ENCODE measurements around the gene FAM3D.

The FAM3D gene

DNA sequence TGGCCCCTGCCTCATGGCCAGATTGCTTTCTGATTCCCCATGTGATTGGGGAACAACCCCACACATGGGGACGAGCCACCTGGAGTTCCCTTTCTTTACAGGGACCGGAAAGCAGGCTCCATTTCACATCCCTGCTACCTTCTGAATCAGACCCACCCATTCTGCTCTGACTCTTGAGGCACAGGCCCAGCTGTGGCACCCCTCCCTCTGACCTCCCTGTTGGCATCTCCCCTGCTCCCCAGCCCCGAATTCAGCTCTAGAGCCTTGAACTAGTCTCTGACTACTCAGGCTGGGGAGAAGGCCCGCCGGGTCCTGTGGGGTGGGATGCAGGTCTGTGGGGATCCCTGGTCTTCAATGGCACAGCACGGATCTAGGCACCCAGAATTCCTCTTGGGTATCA, 12.1 kb downstream of the FAM3D start:
- TF ChIP-seq ZNF274 (IDR thresholded peaks at IDR 0.05; ENCODE audit: low read depth, low read length), result no peak
- no peak overlapping the region for H3K4me3 ChIP-seq (ENCODE audit: low read length)

DNA sequence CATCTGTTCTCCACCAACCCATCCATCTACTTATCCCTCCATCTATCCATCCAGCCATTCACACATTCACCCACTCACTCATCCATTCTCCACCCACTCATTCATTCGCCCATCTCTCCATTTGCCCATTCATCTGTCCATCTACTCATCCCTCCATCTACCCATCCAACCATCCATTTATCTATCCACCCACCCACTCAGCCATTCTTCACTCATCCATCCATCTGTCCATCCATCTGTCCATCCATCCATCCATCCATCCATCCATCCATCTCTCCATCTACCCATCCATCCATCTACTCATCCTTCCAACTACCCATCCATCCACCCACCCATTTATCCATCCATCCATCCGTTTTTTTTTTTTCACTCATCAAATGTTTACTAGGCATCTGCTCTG, 13.9 kb downstream of the FAM3D start:
- no peak overlapping the region for H3K4me3 ChIP-seq (ENCODE audit: low read length)
- TF ChIP-seq ZNF274 (IDR thresholded peaks at IDR 0.05; ENCODE audit: low read depth, low read length), result no peak

DNA sequence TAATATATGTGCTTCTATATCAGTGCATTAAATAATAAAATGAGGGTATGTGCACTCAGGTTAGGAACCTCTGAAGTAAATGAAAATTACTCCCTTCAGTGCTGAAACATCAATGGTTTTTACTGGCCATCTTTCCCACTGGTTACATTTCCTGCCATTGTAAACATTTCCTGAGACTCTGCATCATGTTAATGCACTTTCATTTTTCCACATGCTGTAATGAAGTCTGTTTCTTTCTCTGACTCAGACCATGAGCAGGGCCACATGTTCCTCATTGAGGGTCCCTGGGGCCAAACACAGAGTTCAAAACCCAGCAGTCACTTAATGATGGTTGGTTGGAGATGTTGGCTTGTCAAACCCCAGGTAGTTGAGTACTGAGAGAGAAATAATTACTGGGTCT, 15.3 kb downstream of the FAM3D start:
- no peak for TF ChIP-seq ZNF274 (IDR thresholded peaks at IDR 0.05; ENCODE audit: low read depth, low read length)
- no peak overlapping the region for H3K4me3 ChIP-seq (ENCODE audit: low read length)

DNA sequence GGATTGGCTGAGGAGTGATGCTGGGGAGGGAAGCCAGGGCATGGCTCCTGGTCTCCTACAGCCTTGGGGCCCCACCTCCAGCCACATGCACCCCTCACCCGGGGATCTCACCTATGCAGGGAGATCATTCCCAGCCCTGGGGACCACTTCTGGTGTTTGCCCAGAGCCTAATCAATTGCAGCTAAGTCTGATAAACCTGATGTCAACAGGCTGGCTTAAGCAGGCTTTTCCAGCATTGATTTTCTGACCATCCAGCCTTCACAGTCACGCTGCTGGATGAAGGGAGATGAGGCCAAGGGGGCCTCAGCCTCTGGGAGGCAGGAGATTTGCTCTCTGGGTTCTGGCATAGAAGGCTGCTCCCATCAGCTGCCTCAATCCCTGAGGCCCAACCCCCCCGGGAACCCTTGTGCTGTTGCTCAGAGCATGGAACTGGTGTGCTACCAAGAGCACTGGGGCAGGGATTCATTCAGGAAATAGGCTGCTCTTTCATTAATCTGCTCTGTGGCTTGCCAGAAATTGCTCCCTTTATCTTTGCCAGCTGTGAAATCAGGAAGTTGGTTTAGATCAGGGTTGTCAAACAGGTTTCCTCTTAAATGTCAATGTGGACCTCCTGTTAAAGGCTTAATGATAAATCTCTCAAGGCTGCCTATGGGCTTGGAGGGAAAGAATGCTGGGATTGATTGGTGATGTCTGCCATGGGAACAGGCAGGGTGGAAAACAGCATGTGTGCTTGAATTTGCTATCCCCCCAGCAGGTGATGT, 19.0 kb downstream of the FAM3D start:
- TF ChIP-seq ZNF274 (IDR thresholded peaks at IDR 0.05; ENCODE audit: low read depth, low read length), result no peak
- no peak overlapping the region for H3K4me3 ChIP-seq (ENCODE audit: low read length)

DNA sequence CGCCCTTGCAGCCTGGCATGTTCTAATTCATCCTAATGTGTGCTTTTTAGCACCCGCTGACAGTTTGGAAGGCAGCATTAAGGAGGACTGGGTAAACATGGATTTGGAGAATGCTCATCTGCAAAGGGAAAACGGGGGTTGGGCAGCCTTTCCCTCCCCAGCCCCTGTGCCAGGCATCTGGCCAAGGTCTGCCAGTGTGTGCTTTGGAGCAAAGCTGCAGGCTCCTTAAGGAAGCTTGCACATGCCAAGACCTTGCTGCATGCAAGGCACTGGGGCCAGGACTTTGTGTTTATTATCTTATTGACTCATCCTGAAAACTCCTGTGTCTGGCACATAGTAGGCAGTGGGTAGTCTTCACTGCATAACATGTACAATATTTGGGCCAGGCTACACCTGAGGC, 20.1 kb downstream of the FAM3D start:
- TF ChIP-seq ZNF274 (IDR thresholded peaks at IDR 0.05; ENCODE audit: low read depth, low read length), result no peak
- no peak overlapping the region for H3K4me3 ChIP-seq (ENCODE audit: low read length)

DNA sequence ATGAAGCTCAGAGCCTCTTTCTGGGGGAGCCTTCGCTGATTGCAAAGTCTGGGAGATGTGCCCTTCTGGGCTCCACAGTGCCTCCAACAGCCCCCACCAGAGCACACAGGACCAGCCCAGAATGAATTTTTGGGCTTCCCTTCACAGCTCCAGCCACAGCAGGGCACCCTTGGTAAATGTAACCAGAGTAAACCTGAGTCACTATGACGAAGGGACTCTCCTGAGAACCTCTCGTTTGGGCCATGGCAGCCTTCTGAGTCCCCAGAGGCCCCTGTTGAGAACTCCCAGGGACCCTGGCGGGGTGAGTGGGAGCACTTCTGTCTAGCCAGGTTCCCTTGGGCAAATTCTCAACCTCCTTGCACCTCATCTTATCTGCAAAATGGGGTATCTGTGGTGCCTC, 20.8 kb downstream of the FAM3D start:
- no peak for TF ChIP-seq ZNF274 (IDR thresholded peaks at IDR 0.05; ENCODE audit: low read depth, low read length)
- H3K4me3 ChIP-seq (ENCODE audit: low read length), result no peak overlapping the region

DNA sequence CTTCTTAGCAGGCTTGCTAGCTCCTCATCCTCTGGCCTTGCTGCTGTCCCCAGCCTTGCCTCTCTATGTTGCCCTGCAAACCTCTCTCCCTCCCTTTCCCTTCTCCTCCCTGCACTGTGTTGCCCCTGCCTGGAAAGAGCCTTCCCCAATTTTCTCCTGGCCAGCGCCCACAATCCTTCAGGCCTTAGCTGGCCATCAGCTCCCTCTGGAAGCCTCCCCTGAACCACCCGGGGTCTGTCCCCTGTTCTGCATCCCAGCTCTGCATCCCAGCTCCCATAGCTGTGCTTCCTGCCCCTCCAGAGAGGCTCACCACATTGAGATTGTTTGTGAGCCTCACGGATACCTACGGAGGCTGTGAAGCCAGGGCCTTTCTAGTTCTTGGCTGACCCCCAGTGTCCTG, 23.7 kb downstream of the FAM3D start:
- no peak for TF ChIP-seq ZNF274 (IDR thresholded peaks at IDR 0.05; ENCODE audit: low read depth, low read length)

DNA sequence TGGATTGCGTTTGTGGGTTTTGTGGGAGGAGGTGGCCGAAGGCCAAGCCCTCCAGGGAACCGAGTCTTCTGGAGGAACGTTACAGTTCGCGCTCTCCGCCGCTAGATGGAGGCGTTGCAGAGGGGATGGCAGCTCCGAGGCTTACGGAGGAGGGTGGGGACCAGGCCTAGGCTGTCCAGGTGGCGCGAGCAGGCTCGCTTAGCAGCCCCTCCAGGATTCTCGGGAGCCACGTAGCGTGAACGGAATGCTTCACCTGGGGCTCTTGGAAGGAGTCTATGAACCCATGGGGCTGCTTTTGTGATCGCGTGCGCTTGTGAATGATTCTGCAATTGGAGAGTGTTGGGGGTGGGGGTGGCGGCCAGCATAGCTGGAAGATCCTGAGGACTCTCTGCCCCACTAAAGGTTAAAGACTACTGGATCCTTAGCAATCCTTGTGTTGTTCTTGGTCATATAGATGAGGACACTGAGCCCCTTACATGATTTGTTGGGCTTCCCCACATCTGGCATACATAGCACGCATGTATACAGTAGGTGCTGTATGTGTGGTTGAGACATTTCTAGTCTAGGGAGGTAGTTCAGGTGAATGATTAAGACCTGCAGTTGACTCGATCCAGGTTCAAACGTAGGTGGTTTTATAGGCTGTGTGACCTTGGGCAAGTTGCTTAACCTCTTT, 25.7 kb downstream of the FAM3D start:
- no peak for TF ChIP-seq ZNF274 (IDR thresholded peaks at IDR 0.05; ENCODE audit: low read depth, low read length)

More for the DNA sequence above, 23.7 kb downstream of the FAM3D start:
- H3K4me3 ChIP-seq (ENCODE audit: low read length), result no peak overlapping the region

DNA sequence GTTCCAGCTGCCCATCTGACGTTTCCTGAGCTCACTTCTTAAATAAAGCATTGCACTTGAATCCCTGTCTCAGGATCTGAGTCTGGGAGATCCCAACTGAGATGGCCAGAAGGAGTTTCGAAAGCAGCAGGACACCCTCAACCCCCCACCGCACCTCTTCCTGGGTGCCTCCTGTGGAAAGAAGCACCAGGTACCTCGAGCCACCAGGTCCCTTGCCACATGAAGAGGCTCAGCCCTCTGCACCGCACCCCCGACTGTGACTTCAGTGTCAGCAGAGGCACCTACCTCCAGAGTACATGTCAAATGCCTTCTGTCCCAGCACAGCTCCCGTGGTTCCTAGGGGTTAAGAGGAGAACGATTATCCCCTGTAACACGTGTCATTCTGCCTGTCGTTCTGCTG, 26.7 kb downstream of the FAM3D start:
- TF ChIP-seq ZNF274 (IDR thresholded peaks at IDR 0.05; ENCODE audit: low read depth, low read length), result no peak
- H3K4me3 ChIP-seq (ENCODE audit: low read length), result no peak overlapping the region

More for the DNA sequence above, 25.7 kb downstream of the FAM3D start:
- no peak overlapping the region for H3K4me3 ChIP-seq (ENCODE audit: low read length)

DNA sequence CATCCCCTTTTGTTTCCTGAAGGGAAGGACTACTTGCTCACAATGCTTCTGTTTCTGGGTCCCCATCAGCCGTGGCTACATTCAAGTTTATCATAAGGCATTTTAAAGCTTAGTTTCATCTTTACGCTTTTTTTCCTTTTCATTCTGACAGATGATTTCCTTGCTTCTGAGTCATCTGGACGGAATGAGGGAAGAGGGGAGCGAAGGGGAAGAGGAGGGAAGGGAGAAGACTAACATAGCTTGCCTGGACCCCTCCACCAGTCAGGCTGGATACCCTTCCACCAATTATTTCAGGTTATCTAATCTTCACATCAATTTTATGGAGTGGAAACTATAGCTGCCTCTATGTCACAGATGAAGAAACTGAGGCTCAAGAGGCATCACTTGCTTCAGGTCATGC, 27.6 kb downstream of the FAM3D start:
- no peak for TF ChIP-seq ZNF274 (IDR thresholded peaks at IDR 0.05; ENCODE audit: low read depth, low read length)
- H3K4me3 ChIP-seq (ENCODE audit: low read length), result no peak overlapping the region

DNA sequence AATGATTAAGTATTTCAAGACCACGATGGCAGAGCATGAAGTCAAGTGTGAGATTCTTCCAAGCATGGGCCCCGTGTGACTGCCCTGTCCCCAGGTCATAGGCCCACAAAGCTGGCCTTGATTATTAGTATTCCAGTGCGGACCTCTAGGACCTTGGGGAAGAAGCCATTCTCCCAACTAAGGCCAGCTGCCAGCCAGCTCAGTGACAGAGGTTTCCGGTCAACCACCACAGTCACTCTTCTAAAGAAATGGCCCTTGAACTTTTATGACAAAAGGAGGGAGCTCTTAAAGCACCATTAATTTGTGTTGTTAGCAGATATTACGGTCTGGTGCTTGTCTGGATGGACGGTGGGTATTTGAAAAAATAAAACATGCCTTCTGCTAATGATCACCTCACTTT, 28.0 kb downstream of the FAM3D start:
- no peak for TF ChIP-seq ZNF274 (IDR thresholded peaks at IDR 0.05; ENCODE audit: low read depth, low read length)
- no peak overlapping the region for H3K4me3 ChIP-seq (ENCODE audit: low read length)

DNA sequence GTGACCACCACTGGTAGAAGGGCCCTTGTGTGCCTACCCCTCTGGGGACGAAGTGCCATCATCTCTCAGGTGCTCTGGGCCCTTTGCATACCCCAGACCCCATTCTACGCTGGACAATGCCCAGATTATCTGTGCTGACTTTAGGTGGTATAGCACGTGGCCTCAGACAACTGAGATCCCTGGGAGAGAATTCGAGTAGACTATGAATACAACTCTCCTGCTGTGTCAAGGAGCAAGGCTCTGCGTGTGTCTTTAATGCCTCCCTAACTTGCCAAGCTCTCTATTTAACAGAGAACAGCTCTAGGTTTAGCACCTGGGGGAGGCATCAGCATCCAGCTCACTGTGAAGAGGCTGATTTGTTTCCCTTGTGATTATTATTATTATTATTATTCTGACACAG, 29.1 kb downstream of the FAM3D start:
- no peak overlapping the region for H3K4me3 ChIP-seq (ENCODE audit: low read length)
- no peak for TF ChIP-seq ZNF274 (IDR thresholded peaks at IDR 0.05; ENCODE audit: low read depth, low read length)

DNA sequence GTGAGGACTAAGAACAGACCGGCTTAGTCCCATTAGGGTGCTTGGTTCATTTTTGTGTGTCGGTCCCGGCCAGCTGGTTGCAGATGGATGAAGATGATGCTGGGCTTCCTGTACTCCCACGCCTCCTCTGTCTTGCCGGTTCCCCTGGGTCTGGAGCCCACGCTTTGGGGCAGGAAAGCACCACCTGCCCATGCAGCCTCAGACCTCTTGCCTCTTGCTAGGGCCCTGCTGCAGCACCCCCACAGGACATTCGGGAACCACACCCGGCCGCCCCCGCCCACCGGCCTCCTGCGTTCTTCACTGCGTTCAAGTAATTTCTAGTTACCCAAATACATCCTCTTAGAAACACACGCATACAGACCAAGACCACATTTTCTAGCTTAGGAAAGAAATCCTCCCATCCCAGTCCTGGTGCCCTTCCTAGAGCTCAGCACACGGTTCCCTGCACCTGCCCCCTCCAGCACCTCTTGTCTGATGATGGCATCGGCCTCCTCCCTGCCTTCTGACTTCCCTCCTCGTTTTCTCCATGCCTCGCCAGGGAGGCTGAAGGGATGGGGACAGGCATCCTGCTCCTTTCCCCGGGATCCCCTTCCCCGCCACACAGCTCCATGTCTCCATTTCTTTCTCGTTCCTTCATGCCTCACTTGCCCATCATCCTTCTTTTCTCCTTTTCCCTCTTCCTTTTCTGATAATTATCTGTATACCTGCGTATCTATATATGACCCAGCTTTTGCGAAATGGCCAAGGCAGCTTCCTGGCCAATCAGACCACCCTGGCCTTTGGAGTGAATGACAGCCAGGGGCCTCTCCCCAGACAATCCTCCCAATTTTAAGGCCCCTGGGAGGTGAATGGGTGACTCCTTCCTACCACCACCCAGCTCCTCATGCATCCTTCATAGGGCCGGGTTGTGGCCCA, 30.9 kb downstream of the FAM3D start:
- no peak overlapping the region for H3K4me3 ChIP-seq (ENCODE audit: low read length)
- no peak for TF ChIP-seq ZNF274 (IDR thresholded peaks at IDR 0.05; ENCODE audit: low read depth, low read length)

DNA sequence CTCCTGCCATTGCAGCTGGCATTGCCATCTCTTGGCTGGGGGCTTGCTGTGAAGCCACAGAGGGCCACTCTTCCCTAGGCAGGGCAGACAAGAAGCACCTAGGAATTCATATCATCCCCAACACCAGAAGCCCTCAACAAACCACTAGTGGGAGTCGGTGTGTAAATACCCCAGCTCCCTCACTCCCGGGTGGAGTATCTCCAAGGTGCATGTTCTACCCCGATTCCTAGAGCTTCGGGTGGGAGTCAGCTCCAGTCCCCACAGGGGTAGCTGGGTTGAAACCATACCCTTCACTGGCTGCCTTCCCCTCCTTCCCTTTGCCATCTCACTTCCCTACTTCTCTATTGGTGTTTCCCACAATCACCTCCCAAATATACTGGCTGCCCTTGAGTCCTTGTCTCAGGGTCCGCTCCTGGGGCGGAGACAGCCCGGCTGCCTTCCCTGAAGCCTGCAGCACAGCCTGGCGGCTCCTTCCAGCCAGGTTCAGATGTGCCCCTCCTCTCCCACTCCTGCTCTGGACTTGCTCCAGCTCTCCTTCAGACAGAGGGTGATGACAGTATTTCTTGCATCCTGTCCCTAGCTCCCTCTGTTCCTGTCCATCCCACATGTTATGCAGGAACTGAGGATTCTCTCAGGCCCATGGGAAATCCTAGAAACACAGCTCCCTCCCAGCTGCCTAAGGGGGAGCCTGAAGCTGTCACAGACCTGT, 33.3 kb downstream of the FAM3D start:
- no peak overlapping the region for H3K4me3 ChIP-seq (ENCODE audit: low read length)
- TF ChIP-seq ZNF274 (IDR thresholded peaks at IDR 0.05; ENCODE audit: low read depth, low read length), result no peak

Measured in GM08714 (cell line).